GM21619 (cell line): ENCODE data around the gene SPOCD1.
"Not testable (repeated sequence)": the region's sequence is repeated elsewhere in the genome, so short reads cannot be mapped to it uniquely, and the experiment has no call there.

Experiments
- ATAC-seq: cut with Tn5 transposase; IDR thresholded peaks from one replicate; pipeline ENCODE4 v1.9.1; 2021; ENCODE audit not compliant: unreplicated experiment

Gene SPOCD1

GRCh38 chr1:31830065-31830464, 14.2 kb upstream of the SPOCD1 start:
- ATAC-seq: no peak

DNA sequence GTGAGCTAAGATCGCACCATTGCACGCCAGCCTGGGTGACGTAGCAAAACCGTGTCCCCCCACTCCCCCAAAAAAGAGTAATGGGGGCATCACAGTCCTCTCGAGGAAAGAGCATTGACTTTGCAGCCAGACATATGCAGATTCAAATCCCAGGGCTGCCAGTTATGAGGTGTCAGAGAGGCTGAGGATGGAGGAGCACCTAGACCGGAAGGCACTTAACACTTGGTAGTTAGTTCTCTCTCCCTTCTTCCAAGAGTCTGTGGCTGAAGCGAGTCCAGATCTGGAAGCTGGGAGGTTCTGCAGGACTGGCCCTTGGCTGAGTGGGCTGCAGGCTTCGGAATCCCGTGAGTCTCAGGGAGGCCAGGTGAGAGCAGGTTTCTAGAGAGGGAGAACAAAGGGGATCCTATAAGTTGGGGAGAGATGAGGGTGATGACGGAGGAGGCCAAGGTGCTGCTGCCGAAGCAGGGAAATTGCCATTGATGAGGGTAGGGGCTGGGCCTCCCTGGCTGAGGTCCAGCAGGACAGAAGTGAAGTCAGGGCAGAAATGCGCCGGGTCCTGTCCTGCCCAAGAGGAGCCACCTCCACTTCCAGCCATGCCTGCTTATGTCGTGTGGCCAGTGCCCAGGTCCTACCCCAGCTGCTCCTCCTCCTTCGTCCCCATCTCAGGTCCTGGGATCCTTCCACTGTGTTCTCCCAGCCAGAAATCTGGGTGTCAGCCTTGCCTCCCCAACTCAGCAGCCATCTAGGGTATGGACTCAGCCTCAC, 13.3 kb upstream of the SPOCD1 start:
- ATAC-seq: no peak

DNA sequence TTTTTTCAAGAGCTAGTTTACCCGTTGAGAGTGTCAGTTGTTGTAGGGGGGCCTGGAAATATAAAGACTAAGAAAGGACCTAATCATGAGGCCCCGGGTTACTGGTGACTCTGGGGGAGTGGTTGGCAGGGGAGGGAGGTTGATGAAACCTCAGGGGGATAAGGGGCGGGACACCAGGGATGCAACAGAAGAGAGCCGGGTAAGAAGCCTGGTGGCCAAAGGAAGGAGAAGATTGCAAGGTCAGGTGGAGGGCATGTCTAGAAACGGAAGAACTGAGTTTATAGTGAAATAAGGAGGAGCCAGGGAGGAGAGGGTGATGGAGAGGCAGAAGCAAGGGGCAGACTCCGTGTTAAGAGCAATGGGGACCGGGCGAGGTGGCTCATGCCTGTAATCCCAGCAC, 12.5 kb upstream of the SPOCD1 start:
- ATAC-seq: no peak

- ATAC-seq: no peak
Observed at GRCh38 chr1:31823780-31824179, 8.0 kb upstream of the SPOCD1 start.

DNA sequence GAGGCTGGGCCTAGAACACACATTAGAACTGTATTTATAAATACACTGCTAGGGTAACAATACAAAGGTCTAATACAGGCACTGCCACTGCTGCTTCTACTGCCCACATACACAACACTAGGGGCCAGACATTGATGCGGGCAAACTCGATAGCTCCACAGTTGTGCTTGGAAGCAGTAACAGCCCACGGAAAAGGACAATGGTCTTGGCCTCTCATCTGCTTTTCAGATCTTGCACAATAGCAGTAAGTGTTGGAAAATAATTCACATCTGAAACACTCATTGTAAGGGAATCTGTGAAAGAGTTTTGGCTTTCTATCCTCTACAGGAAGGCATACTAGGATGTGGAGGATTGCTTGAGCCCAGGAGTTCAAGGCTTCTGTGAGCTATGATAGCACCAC, 6.9 kb upstream of the SPOCD1 start:
- no peak for ATAC-seq

- not testable (repeated sequence) for ATAC-seq
Observed at GRCh38 chr1:31820196-31820595, 4.4 kb upstream of the SPOCD1 start.

GRCh38 chr1:31818206-31818605, 2.4 kb upstream of the SPOCD1 start:
- no peak for ATAC-seq

DNA sequence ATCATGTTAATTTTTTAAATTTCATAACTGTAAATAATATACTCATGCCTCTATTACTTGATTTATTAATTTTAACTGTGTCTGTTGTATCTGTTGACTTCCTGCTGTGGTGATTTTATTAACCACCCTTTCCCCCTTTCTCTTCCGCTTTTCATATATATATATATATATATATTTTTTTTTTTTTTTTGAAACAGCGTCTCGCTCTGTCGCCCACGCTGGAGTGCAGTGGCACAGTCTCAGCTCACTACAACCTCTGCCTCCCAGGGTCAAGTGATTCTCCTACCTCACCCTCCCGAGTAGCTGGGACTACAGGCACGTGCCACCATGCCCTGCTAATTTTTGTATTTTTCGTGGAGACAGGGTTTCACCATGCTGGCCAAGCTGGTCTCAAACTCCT, 1.1 kb upstream of the SPOCD1 start:
- ATAC-seq: not testable (repeated sequence)

DNA sequence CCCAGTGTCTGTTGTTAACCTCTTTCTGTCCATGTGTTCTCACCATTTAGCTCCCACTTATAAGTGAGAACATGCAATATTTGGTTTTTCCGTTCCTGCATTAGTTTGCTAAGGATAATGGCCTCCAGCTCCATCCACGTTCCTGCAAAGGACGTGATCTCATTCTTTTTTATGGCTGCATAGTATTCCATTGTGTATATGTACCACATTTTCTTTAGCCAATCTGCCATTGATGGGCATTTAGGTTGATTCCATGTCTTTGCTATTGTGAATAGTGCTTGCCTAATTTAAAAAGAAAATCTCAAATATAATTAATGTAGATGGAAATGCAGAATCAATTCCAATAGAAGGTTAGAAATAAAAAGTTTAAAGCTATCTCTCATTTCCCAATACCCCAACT, 679 bp upstream of the SPOCD1 start:
- not testable (repeated sequence) for ATAC-seq

DNA sequence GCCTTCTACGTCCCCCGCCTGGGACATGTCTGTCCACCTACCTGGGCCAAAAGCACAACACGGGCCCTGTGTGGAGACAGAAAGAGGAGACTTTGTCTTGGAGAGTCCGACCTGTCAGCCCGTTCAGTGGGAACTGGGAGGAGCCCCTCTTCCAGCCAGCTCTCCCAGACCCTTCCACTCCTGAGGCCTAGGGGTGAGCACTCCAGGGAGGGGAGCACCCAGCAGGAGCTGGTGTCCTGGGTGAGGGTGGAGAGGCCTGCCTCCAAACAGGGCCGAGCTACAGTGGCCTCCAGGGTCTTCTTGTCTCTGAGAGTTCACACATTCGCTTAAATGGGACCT, 546 bp downstream of the SPOCD1 start:
- no peak for ATAC-seq

- ATAC-seq: no peak
Observed at GRCh38 chr1:31814631-31815306, 1.1 kb downstream of the SPOCD1 start.

DNA sequence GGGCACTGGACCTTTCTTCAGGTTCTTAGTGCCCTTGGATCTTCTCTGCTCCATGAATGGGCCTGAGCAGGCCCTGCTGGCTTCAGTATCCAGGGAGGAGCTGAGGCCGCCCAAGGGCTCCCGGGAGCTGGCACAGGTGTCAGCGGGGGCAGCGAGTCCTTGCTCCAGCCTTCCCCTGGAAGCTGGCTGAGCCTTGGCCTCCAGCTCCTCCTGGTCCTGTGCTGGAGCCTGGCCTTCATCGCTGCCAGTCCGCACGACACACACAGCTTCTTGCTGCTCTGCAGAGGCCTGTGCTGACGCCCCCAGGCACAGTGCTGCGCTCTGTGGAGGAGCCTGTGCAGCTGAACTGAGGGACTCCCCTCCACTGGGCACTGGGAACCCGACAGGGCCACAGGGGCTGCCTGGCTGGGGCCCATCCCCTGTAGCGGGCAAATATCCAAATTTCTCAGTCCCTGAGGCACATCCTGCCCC, 1.7 kb downstream of the SPOCD1 start:
- ATAC-seq: no peak

GRCh38 chr1:31812158-31812829, 3.5 kb downstream of the SPOCD1 start:
- ATAC-seq: no peak

GRCh38 chr1:31811605-31812004, 4.2 kb downstream of the SPOCD1 start:
- no peak for ATAC-seq

- no peak for ATAC-seq
Observed at GRCh38 chr1:31809698-31810097, 6.1 kb downstream of the SPOCD1 start.

DNA sequence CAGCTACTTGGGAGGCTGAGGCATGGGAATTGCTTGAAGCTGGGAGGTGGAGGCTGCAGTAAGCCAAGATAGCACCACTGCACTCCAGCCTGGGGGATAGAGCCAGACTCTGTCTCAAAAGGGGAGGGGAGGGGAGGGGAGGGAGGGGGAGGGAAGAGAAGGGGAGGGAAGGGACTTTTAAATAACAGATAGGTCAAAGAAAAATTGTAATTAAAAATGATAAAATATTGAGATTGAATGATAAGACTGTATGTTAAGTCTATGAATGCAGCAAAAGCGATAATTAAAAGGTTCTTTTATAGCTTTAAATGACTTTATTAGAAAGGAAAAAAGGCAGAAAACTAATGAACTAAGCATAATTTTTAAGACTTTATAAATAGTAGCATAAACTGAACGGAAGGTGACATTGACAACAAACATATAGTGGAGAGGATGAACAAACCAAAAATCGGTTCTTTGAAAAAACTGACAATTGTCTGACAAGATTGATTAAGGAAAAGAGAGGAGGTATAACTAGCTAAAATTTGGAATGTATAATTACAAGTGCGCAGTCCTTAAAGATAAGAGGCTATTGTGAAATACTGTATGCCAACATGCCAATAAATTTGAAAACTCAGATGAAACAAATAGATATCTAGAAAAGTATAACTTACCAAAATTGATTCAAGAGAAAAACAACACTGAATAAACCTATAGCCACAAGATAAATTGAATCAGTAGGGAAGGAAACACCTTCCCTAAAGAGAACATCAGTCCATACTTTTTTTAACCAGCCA, 8.4 kb downstream of the SPOCD1 start:
- ATAC-seq: no peak

DNA sequence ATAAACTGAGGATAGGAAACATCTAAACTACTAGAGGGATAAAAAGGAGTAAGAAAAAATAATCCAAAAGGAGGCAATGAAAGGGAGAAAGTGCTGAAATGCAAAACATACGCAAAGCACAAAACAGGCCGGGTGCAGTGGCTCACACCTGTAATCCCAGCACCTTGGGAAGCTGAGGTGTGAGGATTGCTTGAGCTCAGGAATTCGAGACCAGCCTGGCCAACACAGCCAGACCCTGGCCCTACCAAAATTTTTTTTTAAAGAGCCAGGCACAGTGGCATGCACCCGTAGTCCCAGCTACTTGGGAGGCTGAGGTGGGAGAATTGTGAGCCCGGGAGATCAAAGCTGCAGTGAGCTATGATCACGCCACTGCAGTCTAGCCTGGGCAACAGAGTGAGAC, 10.5 kb downstream of the SPOCD1 start:
- no peak for ATAC-seq

GRCh38 chr1:31804098-31804497, 11.7 kb downstream of the SPOCD1 start:
- ATAC-seq: no peak

- ATAC-seq: no peak
Observed at GRCh38 chr1:31803610-31804009, 12.2 kb downstream of the SPOCD1 start.

GRCh38 chr1:31802190-31803150, 13.4 kb downstream of the SPOCD1 start:
- ATAC-seq: no peak
